Smooth muscle cell (in vitro differentiated cells): ENCODE results near the gene ZFP92. TPM values are rescaled to one million over a fixed set of nuclear protein-coding genes. Genes with fewer than 3 reads are reported as not detected.
A peak's percentile ranks its signal among the peaks of the same experiment; 100 is the strongest.

Source experiments
- DNase-seq: peaks from one replicate; lab custom pipeline; 2025; ENCODE audit not compliant: unreplicated experiment; lab: John Stamatoyannopoulos, UW
- H2AFZ ChIP-seq: fragments of 200-600 bp; sonication (generic); 2 replicates; pipeline ENCODE4 v1.6.0; 2016; ENCODE audit warnings: antibody characterized with exemption, low read depth, mild to moderate bottlenecking
- H3F3A ChIP-seq: fragments of 200-600 bp; sonication (generic); 2 replicates; pipeline ENCODE4 v1.6.0; 2017; ENCODE audit warnings: antibody characterized with exemption, low read depth
- H3K27ac ChIP-seq: fragments of 200-600 bp; sonication (generic); 2 replicates; pipeline ENCODE4 v1.5.1; 2016; ENCODE audit warnings: low read depth, mild to moderate bottlenecking
- H3K27me3 ChIP-seq: fragments of 200-600 bp; sonication (generic); 2 replicates; pipeline ENCODE4 v1.6.1; 2016; ENCODE audit warnings: low read depth, mild to moderate bottlenecking
- H3K36me3 ChIP-seq: fragments of 200-600 bp; sonication (generic); 2 replicates; pipeline ENCODE4 v1.5.1; 2016; ENCODE audit warnings: low read depth
- H3K4me1 ChIP-seq: fragments of 200-600 bp; sonication (generic); 2 replicates; pipeline ENCODE4 v1.5.1; 2016; ENCODE audit warnings: low read depth
- H3K4me2 ChIP-seq: fragments of 200-600 bp; sonication (generic); 2 replicates; pipeline ENCODE4 v1.6.0; 2016; ENCODE audit warnings: mild to moderate bottlenecking
- H3K4me3 ChIP-seq: fragments of 200-600 bp; sonication (generic); 2 replicates; pipeline ENCODE4 v1.5.1; 2016; ENCODE audit warnings: mild to moderate bottlenecking
- H3K79me2 ChIP-seq: fragments of 200-600 bp; sonication (generic); 2 replicates; pipeline ENCODE4 v1.6.0; 2016; ENCODE audit warnings: low read depth, mild to moderate bottlenecking
- H3K9ac ChIP-seq: fragments of 200-600 bp; sonication (generic); 2 replicates; pipeline ENCODE4 v1.6.0; 2016; ENCODE audit warnings: low read depth
- H3K9me3 ChIP-seq: fragments of 200-600 bp; sonication (generic); replicated peaks from 2 replicates; pipeline ENCODE4 v1.5.1; 2016; ENCODE audit warnings: low read depth
- H4K20me1 ChIP-seq: fragments of 200-600 bp; sonication (generic); 2 replicates; pipeline ENCODE4 v1.6.0; 2016; ENCODE audit warnings: low read depth
- WGBS: methylation state at CpG from one replicate; pipeline ENCODE4 v1.1.7; 2016; ENCODE audit warnings: low lambda C conversion rate; 5-methylcytosine and 5-hydroxymethylcytosine counted together
- polyA plus RNA-seq: library from polyadenylated mRNA; unstranded; fragments of >200 nt; fragmentation: Nextera tagmentation; extraction: Ambion mirVana; gene quantifications from 2 replicates; pipeline ENCODE4 v1.2.1, GENCODE V29; 2016
- total RNA-seq: library from RNA; depleted of rRNA; stranded (reverse); fragments of >200 nt; gene quantifications from 2 replicates; pipeline ENCODE4 v1.2.3, GENCODE V29; 2014
- TF ChIP-seq, protein P1 (sequence below): fragments of 200-600 bp; sonication (generic); IDR thresholded peaks from 2 replicates; pipeline ENCODE4 v1.5.1; 2017; ENCODE audit warnings: borderline replicate concordance, mild to moderate bottlenecking, antibody characterized with exemption; ENCODE audit not compliant: insufficient read depth, poor library complexity, severe bottlenecking

ZFP92 gene
- total and polyA plus RNA-seq, 2 experiments from 2014 or later: 0.73 to 1.3 TPM

DNA sequence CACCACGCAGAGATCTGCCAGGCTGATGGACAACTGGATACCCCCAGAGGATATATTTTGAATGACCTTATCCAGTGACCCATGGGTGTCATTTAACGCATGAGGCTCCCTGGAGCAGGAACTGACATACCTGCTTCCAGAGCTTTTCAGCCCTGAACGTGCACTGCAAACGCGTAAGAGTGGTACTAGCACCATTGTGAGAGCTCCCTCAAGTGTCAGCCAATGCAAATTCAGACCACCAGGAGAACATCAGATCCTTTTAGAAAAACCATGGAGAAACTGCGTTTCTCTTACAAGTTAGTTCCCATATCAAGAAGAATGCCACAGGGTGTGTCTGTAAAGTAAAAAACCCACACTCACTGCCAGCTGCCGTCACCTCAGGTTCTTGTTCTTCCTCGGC lies 27.3 kb downstream of the ZFP92 start:
- Histone ChIP-seq H3K9ac (no peak overlapping the region), H3K4me3 (no peak overlapping the region), H3K4me2 (no peak overlapping the region), H4K20me1 (no peaks in the 10 kb centered on the region), H3F3A (no peaks in the 10 kb centered on the region), H3K27ac (no peak overlapping the region), H2AFZ (no peak overlapping the region), H3K79me2 (no peaks in the 10 kb centered on the region), H3K4me1 (no peaks in the 10 kb centered on the region), H3K36me3 (no peaks in the 10 kb centered on the region), H3K27me3 (no peaks in the 10 kb centered on the region), H3K9me3 (no peaks in the 10 kb centered on the region)
- 56% methylated on average over 8 of the region's 8 CpGs for WGBS
- TF ChIP-seq, protein P1, sequence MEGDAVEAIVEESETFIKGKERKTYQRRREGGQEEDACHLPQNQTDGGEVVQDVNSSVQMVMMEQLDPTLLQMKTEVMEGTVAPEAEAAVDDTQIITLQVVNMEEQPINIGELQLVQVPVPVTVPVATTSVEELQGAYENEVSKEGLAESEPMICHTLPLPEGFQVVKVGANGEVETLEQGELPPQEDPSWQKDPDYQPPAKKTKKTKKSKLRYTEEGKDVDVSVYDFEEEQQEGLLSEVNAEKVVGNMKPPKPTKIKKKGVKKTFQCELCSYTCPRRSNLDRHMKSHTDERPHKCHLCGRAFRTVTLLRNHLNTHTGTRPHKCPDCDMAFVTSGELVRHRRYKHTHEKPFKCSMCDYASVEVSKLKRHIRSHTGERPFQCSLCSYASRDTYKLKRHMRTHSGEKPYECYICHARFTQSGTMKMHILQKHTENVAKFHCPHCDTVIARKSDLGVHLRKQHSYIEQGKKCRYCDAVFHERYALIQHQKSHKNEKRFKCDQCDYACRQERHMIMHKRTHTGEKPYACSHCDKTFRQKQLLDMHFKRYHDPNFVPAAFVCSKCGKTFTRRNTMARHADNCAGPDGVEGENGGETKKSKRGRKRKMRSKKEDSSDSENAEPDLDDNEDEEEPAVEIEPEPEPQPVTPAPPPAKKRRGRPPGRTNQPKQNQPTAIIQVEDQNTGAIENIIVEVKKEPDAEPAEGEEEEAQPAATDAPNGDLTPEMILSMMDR: peak; percentile 19
- no peak for DNase-seq

DNA sequence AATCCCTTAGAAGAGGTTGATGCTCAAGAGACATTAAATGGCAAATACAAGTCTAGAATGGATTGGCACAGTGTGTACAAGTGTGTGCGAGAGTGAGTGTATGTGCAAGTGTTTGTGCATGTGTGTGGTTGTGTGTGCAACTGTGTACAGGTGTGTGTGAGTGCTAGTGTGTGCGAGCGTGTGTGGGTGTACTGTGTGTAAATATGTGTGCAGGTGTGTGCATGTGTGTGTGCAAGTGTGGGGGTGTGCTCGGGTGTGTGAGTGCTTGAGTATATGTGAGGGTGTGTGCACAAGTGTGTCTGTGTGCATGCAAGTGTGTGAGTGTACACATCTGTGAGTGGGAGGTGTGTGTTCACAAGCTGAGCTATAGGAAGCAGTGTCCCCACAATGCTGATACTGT lies 28.7 kb downstream of the ZFP92 start:
- Histone ChIP-seq H3F3A (no peaks in the 10 kb centered on the region), H3K4me2 (no peak overlapping the region), H3K9me3 (no peaks in the 10 kb centered on the region), H2AFZ (no peak overlapping the region), H3K27ac (no peak overlapping the region), H3K4me1 (no peaks in the 10 kb centered on the region), H3K9ac (no peak overlapping the region), H3K79me2 (no peaks in the 10 kb centered on the region), H3K27me3 (no peaks in the 10 kb centered on the region), H3K36me3 (no peaks in the 10 kb centered on the region), H4K20me1 (no peaks in the 10 kb centered on the region), H3K4me3 (no peak overlapping the region)
- TF ChIP-seq, protein P1: no peak
- DNase-seq: no peak
- 91% methylated on average over 4 of the region's 4 CpGs for WGBS

DNA sequence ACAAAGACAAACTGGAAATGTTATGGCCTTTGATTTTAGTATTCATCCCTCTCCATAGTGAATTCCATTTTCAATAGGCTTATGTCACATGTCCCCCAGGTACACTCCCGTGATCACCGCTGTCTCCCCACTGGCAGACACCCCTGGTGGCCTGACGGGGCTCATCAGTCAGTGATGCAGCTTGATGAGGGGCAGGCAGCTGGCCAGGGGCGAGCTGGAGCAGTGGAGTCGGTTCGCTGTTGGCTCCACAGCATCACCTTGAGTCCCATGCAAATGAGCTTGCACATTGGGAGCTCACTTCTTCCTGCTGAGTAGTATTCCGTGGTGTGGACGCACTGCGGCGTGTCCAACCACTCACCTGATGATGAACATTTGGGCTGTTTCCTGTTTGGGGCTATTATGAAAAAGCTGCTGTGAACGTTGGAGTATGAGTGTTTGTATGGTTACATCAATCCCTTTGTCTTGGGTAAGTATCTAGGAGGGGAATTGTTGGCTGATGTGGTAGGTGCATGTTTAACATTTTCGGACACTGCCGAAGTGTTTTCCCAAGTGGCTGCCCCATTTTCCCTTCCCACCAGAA lies 29.4 kb downstream of the ZFP92 start:
- TF ChIP-seq, protein P1: no peak
- Histone ChIP-seq H4K20me1 (no peaks in the 10 kb centered on the region), H3K27me3 (no peaks in the 10 kb centered on the region), H3K4me1 (no peaks in the 10 kb centered on the region), H3F3A (no peaks in the 10 kb centered on the region), H3K4me3 (no peak overlapping the region), H3K36me3 (no peaks in the 10 kb centered on the region), H3K9ac (no peak overlapping the region), H3K79me2 (no peaks in the 10 kb centered on the region), H3K9me3 (no peaks in the 10 kb centered on the region), H3K27ac (no peak overlapping the region), H3K4me2 (no peak overlapping the region), H2AFZ (no peak overlapping the region)
- 83% methylated on average over 13 of the region's 13 CpGs for WGBS
- DNase-seq: no peak

DNA sequence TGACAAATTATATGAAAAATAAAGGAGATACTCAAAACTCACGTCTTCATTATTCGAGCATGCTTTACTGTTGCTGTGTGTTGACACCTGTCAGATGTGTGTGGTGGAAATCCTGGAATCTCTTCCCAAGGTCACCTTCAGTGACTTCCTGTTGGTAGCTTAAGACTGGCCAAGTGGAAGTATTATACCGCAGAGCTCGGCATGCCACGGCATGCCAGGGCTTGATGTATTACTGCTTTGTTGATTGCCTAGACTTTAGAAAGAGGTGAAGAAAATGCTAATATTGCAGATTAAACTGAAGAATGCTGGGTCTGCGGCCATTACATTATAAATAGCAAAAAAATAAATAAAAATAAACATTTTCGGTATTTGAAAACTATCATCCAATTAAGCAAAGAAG lies 30.0 kb downstream of the ZFP92 start:
- Histone ChIP-seq H3K4me3 (no peak overlapping the region), H3F3A (no peaks in the 10 kb centered on the region), H3K4me2 (no peak overlapping the region), H3K27ac (no peak overlapping the region), H3K36me3 (no peaks in the 10 kb centered on the region), H3K79me2 (no peaks in the 10 kb centered on the region), H3K9me3 (no peaks in the 10 kb centered on the region), H3K27me3 (no peaks in the 10 kb centered on the region), H2AFZ (no peak overlapping the region), H3K4me1 (no peaks in the 10 kb centered on the region), H4K20me1 (no peaks in the 10 kb centered on the region), H3K9ac (no peak overlapping the region)
- TF ChIP-seq, protein P1: no peak
- DNase-seq: no peak
- WGBS: 87% methylated on average over 7 of the region's 7 CpGs
